ENCODE results near the gene DUSP18.
A peak's percentile ranks its signal among the peaks of the same experiment; 100 is the strongest.
"Not testable (repeated sequence)": the region's sequence is repeated elsewhere in the genome, so short reads cannot be mapped to it uniquely, and the experiment has no call there.

The DUSP18 gene

GRCh38 chr22:30636226-30637077 lies 31.2 kb downstream of the DUSP18 start:
- peak; percentile 54 for DNase-seq

GRCh38 chr22:30635273-30636225 lies 32.1 kb downstream of the DUSP18 start, which contains the start of gene SLC35E4:
TSS of gene SLC35E4 (plus strand) at chr22:30635781. CDS start at chr22:30636451, 670 bp downstream.
- peak; percentile 94 for DNase-seq

- DNase-seq, result peak; percentile 88
These were observed 33.0 kb downstream of the DUSP18 start for GRCh38 chr22:30634471-30635233.

- not testable (repeated sequence) for DNase-seq
These were observed 36.2 kb downstream of the DUSP18 start for GRCh38 chr22:30631469-30631868.

- no peak for DNase-seq
These were observed 39.2 kb downstream of the DUSP18 start for GRCh38 chr22:30628491-30628890.

GRCh38 chr22:30627471-30627870 lies 40.2 kb downstream of the DUSP18 start:
- DNase-seq, result no peak

- no peak for DNase-seq
These were observed 41.3 kb downstream of the DUSP18 start for GRCh38 chr22:30626413-30626812.

GRCh38 chr22:30619909-30620308 lies 47.8 kb downstream of the DUSP18 start:
- not testable (repeated sequence) for DNase-seq

- DNase-seq, result no peak
These were observed 49.9 kb downstream of the DUSP18 start for GRCh38 chr22:30617819-30618218.

GRCh38 chr22:30615543-30615954 lies 52.1 kb downstream of the DUSP18 start:
- no peak for DNase-seq

- no peak for DNase-seq
These were observed 52.8 kb downstream of the DUSP18 start for GRCh38 chr22:30614879-30615278.

- DNase-seq, result no peak
These were observed 53.4 kb downstream of the DUSP18 start for GRCh38 chr22:30614268-30614667.

GRCh38 chr22:30612789-30613188 lies 54.9 kb downstream of the DUSP18 start:
- no peak for DNase-seq
